IMR-90 (cell line): Measurements from ENCODE around the gene EEPD1. TPM values are rescaled to one million over a fixed set of nuclear protein-coding genes. Genes with fewer than 3 reads are reported as not detected.

Experiments used
- ATAC-seq: fragments of 200-7000 bp; cut with Tn5 transposase; 2 replicates; pipeline ENCODE4 v1.9.1; 2020; ENCODE audit warnings: low read depth, mild to moderate bottlenecking, moderate library complexity
- BruUV-seq: library from RNA; stranded (reverse); fragments of 400-500 nt; replicated peaks from 2 replicates; lab custom pipeline; 2021; lab: Mats Ljungman, UMichigan
- CTCF ChIA-PET: fragments of 300-600 bp; formaldehyde crosslinking; extraction: SDS; loops from one replicate; lab custom pipeline; 2021; ENCODE audit warnings: antibody characterized with exemption; lab: Yijun Ruan, JAX
- POLR2A ChIA-PET: fragments of 300-600 bp; sonication (Branson Sonifier 250); formaldehyde crosslinking; loops from one replicate; lab custom pipeline; 2022; ENCODE audit warnings: antibody characterized with exemption; ENCODE audit not compliant: unreplicated experiment; lab: Charles Lee
- DNase-seq: peaks from one replicate; pipeline ENCODE4 v3.0.0; 2013
- H2AFZ ChIP-seq: replicated peaks from 2 replicates; pipeline ENCODE3; 2013; ENCODE audit warnings: low read length, mild to moderate bottlenecking; ENCODE audit not compliant: poor library complexity
- H2AK5ac ChIP-seq: 2 replicates; pipeline ENCODE4 v1.6.1; 2013; ENCODE audit warnings: low read depth, low read length, inconsistent platforms
- H2AK9ac ChIP-seq: replicated peaks from 2 replicates; pipeline ENCODE3; 2013; ENCODE audit warnings: mild to moderate bottlenecking, low read depth, low read length, moderate library complexity; ENCODE audit not compliant: poor library complexity
- H2BK120ac ChIP-seq: 2 replicates; pipeline ENCODE4 v1.6.1; 2013; ENCODE audit warnings: low read depth, low read length, inconsistent platforms
- H2BK15ac ChIP-seq: 3 replicates; pipeline ENCODE4 v1.6.1; 2013; ENCODE audit warnings: low read depth, low read length, inconsistent platforms
- H2BK20ac ChIP-seq: 2 replicates; pipeline ENCODE4 v1.6.1; 2013; ENCODE audit warnings: low read depth, mild to moderate bottlenecking, inconsistent platforms, low read length, moderate library complexity
- H2BK5ac ChIP-seq: 2 replicates; pipeline ENCODE4 v1.6.1; 2013; ENCODE audit warnings: mild to moderate bottlenecking, low read depth, low read length, inconsistent platforms; ENCODE audit not compliant: poor library complexity, severe bottlenecking
- H3K14ac ChIP-seq: replicated peaks from 2 replicates; pipeline ENCODE4 v1.6.1; 2013; ENCODE audit warnings: low read depth, low read length, inconsistent platforms
- H3K18ac ChIP-seq: 2 replicates; pipeline ENCODE4 v1.6.1; 2013; ENCODE audit warnings: low read depth, low read length, control low read depth
- H3K23ac ChIP-seq: 2 replicates; pipeline ENCODE4 v1.6.1; 2013; ENCODE audit warnings: low read depth, low read length, inconsistent platforms
- H3K27ac ChIP-seq: 2 replicates; pipeline ENCODE4 v1.5.1; 2013; ENCODE audit warnings: mild to moderate bottlenecking, control low read depth, low read length; ENCODE audit not compliant: insufficient read depth
- H3K27me3 ChIP-seq: 2 replicates; pipeline ENCODE4 v1.6.1; 2013; ENCODE audit warnings: low read length; ENCODE audit not compliant: control insufficient read depth, insufficient read depth
- H3K36me3 ChIP-seq: 2 replicates; pipeline ENCODE4 v1.6.1; 2013; ENCODE audit warnings: low read length, mixed read lengths; ENCODE audit not compliant: control insufficient read depth, insufficient read depth
- H3K4ac ChIP-seq: 2 replicates; pipeline ENCODE4 v1.6.1; 2013; ENCODE audit warnings: low read depth, low read length, inconsistent platforms
- H3K4me1 ChIP-seq: 2 replicates; pipeline ENCODE4 v1.6.1; 2013; ENCODE audit warnings: low read length, mixed read lengths; ENCODE audit not compliant: control insufficient read depth, insufficient read depth
- H3K4me2 ChIP-seq: 2 replicates; pipeline ENCODE4 v1.6.1; 2013; ENCODE audit warnings: low read depth, mild to moderate bottlenecking, control low read depth, low read length, moderate library complexity
- H3K4me3 ChIP-seq: 2 replicates; pipeline ENCODE4 v1.5.1; 2013; ENCODE audit warnings: low read depth, mild to moderate bottlenecking, control low read depth, low read length, moderate library complexity; ENCODE audit not compliant: insufficient read depth
- H3K56ac ChIP-seq: 2 replicates; pipeline ENCODE4 v1.6.1; 2013; ENCODE audit warnings: low read length, inconsistent platforms; ENCODE audit not compliant: insufficient read depth; ENCODE audit errors: extremely low read depth
- H3K79me1 ChIP-seq, 2 experiments: 2 replicates each; pipeline ENCODE4 v1.6.1; 2013; ENCODE audit warnings: low read length in 2 of 2, inconsistent platforms in 1 of 2, low read depth in 1 of 2
- H3K9ac ChIP-seq: 2 replicates; pipeline ENCODE4 v1.6.1; 2013; ENCODE audit warnings: low read depth, low read length, control low read depth
- H3K9me1 ChIP-seq: 2 replicates; pipeline ENCODE4 v1.6.1; 2013; ENCODE audit warnings: low read length, inconsistent platforms; ENCODE audit not compliant: insufficient read depth
- H3K9me3 ChIP-seq: 2 replicates; pipeline ENCODE4 v1.6.1; 2013; ENCODE audit warnings: low read length; ENCODE audit not compliant: control insufficient read depth, insufficient read depth
- H4K20me1 ChIP-seq: 2 replicates; pipeline ENCODE4 v1.6.1; 2013; ENCODE audit warnings: low read length, inconsistent platforms; ENCODE audit not compliant: insufficient read depth
- H4K5ac ChIP-seq: 2 replicates; pipeline ENCODE4 v1.6.1; 2013; ENCODE audit warnings: mild to moderate bottlenecking, low read depth, low read length, control low read depth
- H4K8ac ChIP-seq, 2 experiments: 2 replicates each; pipeline ENCODE4 v1.6.1; 2013; ENCODE audit warnings: low read depth in 2 of 2, low read length in 2 of 2, control low read depth in 1 of 2, inconsistent platforms in 1 of 2
- H4K91ac ChIP-seq: 2 replicates; pipeline ENCODE4 v1.6.1; 2013; ENCODE audit warnings: low read depth, low read length, inconsistent platforms; ENCODE audit not compliant: insufficient read depth
- BHLHE40 ChIP-seq: fragments of 150-350 bp; IDR thresholded peaks from 2 replicates; pipeline ENCODE4 v1.6.1; 2016; ENCODE audit warnings: mild to moderate bottlenecking, low read depth, low read length
- FOS ChIP-seq: fragments of 150-350 bp; IDR thresholded peaks from 2 replicates; pipeline ENCODE4 v1.6.1; 2016; ENCODE audit warnings: low read depth, low read length
- MAFK ChIP-seq: IDR thresholded peaks from 2 replicates; pipeline ENCODE4 v1.6.1; 2012; ENCODE audit warnings: low read depth, low read length, improper control_type of control experiment
- MXI1 ChIP-seq: IDR thresholded peaks from 2 replicates; pipeline ENCODE4 v1.6.1; 2012; ENCODE audit warnings: low read depth, mild to moderate bottlenecking, low read length, moderate library complexity, borderline replicate concordance
- POLR2A ChIP-seq: IDR thresholded peaks from 2 replicates; pipeline ENCODE4 v1.6.1; 2012; ENCODE audit warnings: mild to moderate bottlenecking, low read depth, low read length
- RCOR1 ChIP-seq: IDR thresholded peaks from 2 replicates; pipeline ENCODE4 v1.6.1; 2012; ENCODE audit warnings: mild to moderate bottlenecking, low read length, improper control_type of control experiment; ENCODE audit not compliant: insufficient replicate concordance
- RFX5 ChIP-seq: IDR thresholded peaks from 2 replicates; pipeline ENCODE4 v1.8.0; 2012; ENCODE audit warnings: low read depth, mild to moderate bottlenecking, low read length, moderate library complexity
- SMC3 ChIP-seq: fragments of 150-350 bp; IDR thresholded peaks from 2 replicates; pipeline ENCODE4 v1.6.1; 2016; ENCODE audit warnings: low read depth, mild to moderate bottlenecking, antibody characterized with exemption, low read length, moderate library complexity
- WGBS, 2 experiments: methylation state at CpG; one replicate each; pipeline versions ENCODE4 v1.1.5 to v1.1.7; 2013; ENCODE audit warnings: missing lambda C conversion rate in 2 of 2; ENCODE audit not compliant: insufficient read length in 1 of 2; ENCODE audit errors: extremely low coverage in 2 of 2; 5-methylcytosine and 5-hydroxymethylcytosine counted together
- dilution Hi-C: fragments of 300-500 bp; cut with HindIII; formaldehyde crosslinking; loops from one replicate; pipeline ENCODE4 v1.14.3; 2018; ENCODE audit warnings: low sequenced_read_pairs; ENCODE audit not compliant: unreplicated experiment
- in situ Hi-C: fragments of 300-500 bp; cut with MboI; formaldehyde crosslinking; loops from 3 replicates; pipeline ENCODE4 v1.14.3; 2019; ENCODE audit warnings: low sequenced_read_pairs, inconsistent platforms, mixed read lengths
- intact Hi-C: fragments of 100-400 bp; cut with micrococcal nuclease; formaldehyde crosslinking; loops from 2 replicates; pipeline ENCODE4 v1.10.0; 2022
- polyA plus RNA-seq, 3 experiments: library from polyadenylated mRNA; depleted of rRNA; stranded (reverse); fragments of >200 nt; gene quantifications; 2 replicates each; pipeline ENCODE4 v1.2.3, GENCODE V29; 2012; ENCODE audit warnings: low replicate concordance in 1 of 3
- total RNA-seq: library from RNA; depleted of rRNA; stranded (reverse); fragments of >200 nt; gene quantifications from 2 replicates; pipeline ENCODE4 v1.2.3, GENCODE V29; 2012
- TF ChIP-seq, protein P1 (sequence below): fragments of 150-350 bp; IDR thresholded peaks from 2 replicates; pipeline ENCODE4 v1.6.1; 2016; ENCODE audit warnings: low read depth, mild to moderate bottlenecking, low read length, moderate library complexity, borderline replicate concordance

The EEPD1 gene
- total and polyA plus RNA-seq, 2 of the 4 experiments (the other 2 are of a cell fraction) = 7.3 to 15.2 TPM

DNA sequence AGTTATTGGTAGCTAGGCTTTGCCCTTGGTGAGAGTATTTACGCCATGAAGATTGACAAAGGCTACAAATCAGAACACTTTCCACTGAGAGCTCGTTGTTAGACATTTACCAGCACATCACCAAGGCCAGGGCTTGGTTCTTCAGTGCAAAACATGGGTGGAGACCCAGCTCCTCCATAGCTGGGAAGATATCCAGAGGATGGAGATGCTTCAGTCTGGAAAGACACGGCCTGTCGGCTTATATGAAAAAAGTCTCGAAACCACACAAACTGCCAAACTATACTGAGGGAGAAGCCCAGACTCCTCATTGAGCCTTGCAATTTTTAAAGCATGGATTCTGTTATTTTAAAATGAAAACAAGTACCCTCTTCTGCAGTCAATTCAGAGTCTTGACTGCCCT is 153.2 kb downstream of the EEPD1 start:
- ChIA-PET CTCF (interaction anchor here (0.7 to 1.4 kb wide), 3 partner anchors 13 to 389 kb away, joined by 3 to 6 read pairs (median 3); no protein-coding TSS in a partner anchor), POLR2A (no interaction called here)
- in situ Hi-C loops (no loop called here), dilution Hi-C loops (loop anchor here (25.0 kb wide), 1 partner anchor 319 kb away; no protein-coding TSS in a partner anchor), intact Hi-C loops (no loop called here)
- H3K79me1 ChIP-seq = 0 out of 4 replicates have a peak, but pooled peaks cover 0 to 4% of the 10 kb centered on the region in 2 experiments
- no peak overlapping the region for H2AK9ac ChIP-seq
- no peak for DNase-seq
- H3K23ac ChIP-seq = no peak overlapping the region
- H2BK20ac ChIP-seq = no peak overlapping the region
- H2AFZ ChIP-seq = no peak overlapping the region
- H2BK120ac ChIP-seq = no peak overlapping the region
- H3K56ac ChIP-seq = no peak overlapping the region
- no peak overlapping the region for H3K4me2 ChIP-seq
- no peaks in the 10 kb centered on the region for H3K9me3 ChIP-seq
- WGBS, 2 experiments = no CpG with 5 or more reads among the region's 5 CpGs
- H3K14ac ChIP-seq = no peak overlapping the region
- no peak overlapping the region for H2BK5ac ChIP-seq
- H3K4me1 ChIP-seq = peaks cover 23% of the 10 kb centered on the region
- H4K8ac ChIP-seq = no peak overlapping the region
- H2BK15ac ChIP-seq = no peak overlapping the region
- H3K27me3 ChIP-seq = no peaks in the 10 kb centered on the region
- no peak for ATAC-seq
- BruUV-seq = no TSS peak
- no peak overlapping the region for H3K4me3 ChIP-seq
- no peak overlapping the region for H4K91ac ChIP-seq
- no peak overlapping the region for H2AK5ac ChIP-seq
- H4K5ac ChIP-seq = no peak overlapping the region
- H3K36me3 ChIP-seq = no peaks in the 10 kb centered on the region
- peaks cover 25% of the 10 kb centered on the region for H3K9me1 ChIP-seq
- no peak overlapping the region for H3K4ac ChIP-seq
- no peak overlapping the region for H3K9ac ChIP-seq
- H4K20me1 ChIP-seq = peaks cover 15% of the 10 kb centered on the region
- no peak overlapping the region for H3K18ac ChIP-seq
- TF ChIP-seq POLR2A = no peak
- TF ChIP-seq MXI1 = no peak
- TF ChIP-seq RFX5 = no peak
- TF ChIP-seq MAFK = no peak
- TF ChIP-seq RCOR1 = no peak
- TF ChIP-seq, protein P1, sequence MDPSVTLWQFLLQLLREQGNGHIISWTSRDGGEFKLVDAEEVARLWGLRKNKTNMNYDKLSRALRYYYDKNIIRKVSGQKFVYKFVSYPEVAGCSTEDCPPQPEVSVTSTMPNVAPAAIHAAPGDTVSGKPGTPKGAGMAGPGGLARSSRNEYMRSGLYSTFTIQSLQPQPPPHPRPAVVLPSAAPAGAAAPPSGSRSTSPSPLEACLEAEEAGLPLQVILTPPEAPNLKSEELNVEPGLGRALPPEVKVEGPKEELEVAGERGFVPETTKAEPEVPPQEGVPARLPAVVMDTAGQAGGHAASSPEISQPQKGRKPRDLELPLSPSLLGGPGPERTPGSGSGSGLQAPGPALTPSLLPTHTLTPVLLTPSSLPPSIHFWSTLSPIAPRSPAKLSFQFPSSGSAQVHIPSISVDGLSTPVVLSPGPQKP = no peak
- no peak for TF ChIP-seq BHLHE40
- TF ChIP-seq SMC3 = no peak
- no peak for TF ChIP-seq FOS
- H3K27ac ChIP-seq = no peak overlapping the region
